Endothelial cell (in vitro differentiated cells): ENCODE measurements around the gene CEACAM6. TPM values are rescaled to one million over a fixed set of nuclear protein-coding genes. Genes with fewer than 3 reads are reported as not detected.
A peak's percentile ranks its signal among the peaks of the same experiment; 100 is the strongest.
"Not testable (repeated sequence)": the region's sequence is repeated elsewhere in the genome, so short reads cannot be mapped to it uniquely, and the experiment has no call there.

Experiments used
- DNase-seq: peaks from one replicate; pipeline ENCODE4 v3.0.0; 2021; ENCODE audit warnings: low spot score
- H3K27ac Mint-ChIP-seq: one replicate; pipeline ENCODE4 v1.8.0; 2021; ENCODE audit warnings: mixed read lengths, inconsistent platforms; ENCODE audit not compliant: unreplicated experiment
- H3K27me3 Mint-ChIP-seq: one replicate; pipeline ENCODE4 v1.8.0; 2021; ENCODE audit warnings: mild to moderate bottlenecking, moderate library complexity, mixed read lengths, inconsistent platforms; ENCODE audit not compliant: unreplicated experiment
- H3K36me3 Mint-ChIP-seq: one replicate; pipeline ENCODE4 v1.8.0; 2021; ENCODE audit warnings: mild to moderate bottlenecking, low read depth, mixed read lengths, inconsistent platforms; ENCODE audit not compliant: unreplicated experiment
- H3K4me1 Mint-ChIP-seq: one replicate; pipeline ENCODE4 v1.8.0; 2021; ENCODE audit warnings: mild to moderate bottlenecking, mixed read lengths, inconsistent platforms; ENCODE audit not compliant: unreplicated experiment
- H3K4me3 Mint-ChIP-seq: one replicate; pipeline ENCODE4 v1.8.0; 2021; ENCODE audit warnings: mild to moderate bottlenecking, mixed read lengths, inconsistent platforms; ENCODE audit not compliant: unreplicated experiment
- H3K9me3 Mint-ChIP-seq: one replicate; pipeline ENCODE4 v1.8.0; 2021; ENCODE audit warnings: mixed read lengths, inconsistent platforms; ENCODE audit not compliant: unreplicated experiment
- CTCF ChIP-seq: fragments of 200-600 bp; sonication (generic); IDR thresholded peaks from one replicate; pipeline ENCODE4 v1.5.0; 2021; ENCODE audit warnings: antibody characterized with exemption; ENCODE audit not compliant: unreplicated experiment
- total RNA-seq: library from RNA; stranded (reverse); fragmentation: NEBNext Ultra II Directional; extraction: Animal tissue kit (Norgen Biotek cat#: 25700); gene quantifications from one replicate; pipeline ENCODE4 v1.2.1, GENCODE V29; 2021; ENCODE audit not compliant: unreplicated experiment

Gene CEACAM6
- total RNA-seq, 1 donor from 2014 or later = not detected

- Mint-ChIP-seq H3K27ac (no peak overlapping the region), H3K27me3 (peaks cover 3% of the 10 kb centered on the region), H3K36me3 (no peaks in the 10 kb centered on the region), H3K9me3 (no peaks in the 10 kb centered on the region), H3K4me3 (no peak overlapping the region), H3K4me1 (no peaks in the 10 kb centered on the region)
- TF ChIP-seq CTCF = peak; percentile 85
- peak; percentile 72 for DNase-seq
Observed at GRCh38 chr19:41785653-41786052, 30.3 kb downstream of the CEACAM6 start.

- no peak overlapping the region for H3K4me3 Mint-ChIP-seq
- peaks cover under 1% of the 10 kb centered on the region for H3K27me3 Mint-ChIP-seq
- H3K9me3 Mint-ChIP-seq = no peaks in the 10 kb centered on the region
- TF ChIP-seq CTCF = no peak
- no peaks in the 10 kb centered on the region for H3K4me1 Mint-ChIP-seq
- H3K27ac Mint-ChIP-seq = no peak overlapping the region
- H3K36me3 Mint-ChIP-seq = no peaks in the 10 kb centered on the region
- DNase-seq = no peak
Observed at GRCh38 chr19:41787055-41787454, 31.7 kb downstream of the CEACAM6 start.

GRCh38 chr19:41788518-41788917 is 33.2 kb downstream of the CEACAM6 start:
- not testable (repeated sequence) for H3K27me3 Mint-ChIP-seq, H3K4me1 Mint-ChIP-seq, H3K27ac Mint-ChIP-seq, H3K4me3 Mint-ChIP-seq, DNase-seq, H3K36me3 Mint-ChIP-seq, H3K9me3 Mint-ChIP-seq

- not testable (repeated sequence) for H3K4me3 Mint-ChIP-seq, DNase-seq, H3K27me3 Mint-ChIP-seq, H3K9me3 Mint-ChIP-seq, H3K36me3 Mint-ChIP-seq, H3K27ac Mint-ChIP-seq, H3K4me1 Mint-ChIP-seq
Observed at GRCh38 chr19:41789053-41789452, 33.7 kb downstream of the CEACAM6 start.

- H3K4me1 Mint-ChIP-seq = no peaks in the 10 kb centered on the region
- no peaks in the 10 kb centered on the region for H3K27me3 Mint-ChIP-seq
- DNase-seq = peak; percentile 70
- no peak overlapping the region for H3K27ac Mint-ChIP-seq
- no peak overlapping the region for H3K4me3 Mint-ChIP-seq
- no peaks in the 10 kb centered on the region for H3K9me3 Mint-ChIP-seq
- no peaks in the 10 kb centered on the region for H3K36me3 Mint-ChIP-seq
- TF ChIP-seq CTCF = peak; percentile 76
Observed at GRCh38 chr19:41792513-41793413, 37.4 kb downstream of the CEACAM6 start.

GRCh38 chr19:41793414-41793727 is 38.0 kb downstream of the CEACAM6 start:
- Mint-ChIP-seq H3K4me1 (no peaks in the 10 kb centered on the region), H3K27me3 (no peaks in the 10 kb centered on the region), H3K36me3 (no peaks in the 10 kb centered on the region), H3K9me3 (no peaks in the 10 kb centered on the region), H3K4me3 (no peak overlapping the region), H3K27ac (no peak overlapping the region)
- no peak for DNase-seq
- no peak for TF ChIP-seq CTCF
